GM12878 (cell line): ENCODE measurements around the gene ZNF280A. TPM values are rescaled to one million over a fixed set of nuclear protein-coding genes. Genes with fewer than 3 reads are reported as not detected.

Experiments
- ATAC-seq: fragments of 200-7000 bp; cut with Tn5 transposase; 3 replicates; pipeline ENCODE4 v1.9.1; 2020; ENCODE audit warnings: mild to moderate bottlenecking, moderate library complexity
- BruUV-seq: library from RNA; stranded (reverse); fragments of 400-500 nt; replicated peaks from 2 replicates; lab custom pipeline; 2021; lab: Mats Ljungman, UMichigan
- CTCF ChIA-PET: fragments of 300-600 bp; sonication (Branson Sonifier 250); formaldehyde crosslinking; extraction: SDS; loops from one replicate; lab custom pipeline; 2021; ENCODE audit warnings: inconsistent platforms; lab: Yijun Ruan, JAX
- POLR2A ChIA-PET: fragments of 350-600 bp; formaldehyde crosslinking; extraction: SDS; loops from one replicate; lab custom pipeline; 2021; ENCODE audit warnings: inconsistent platforms; lab: Charles Lee
- RAD21 ChIA-PET: fragments of 300-600 bp; sonication (Branson Sonifier 250); formaldehyde crosslinking; loops from one replicate; lab custom pipeline; 2023; ENCODE audit warnings: antibody characterized with exemption; ENCODE audit not compliant: unreplicated experiment; lab: Charles Lee
- SMC1A ChIA-PET: fragments of 300-600 bp; sonication (Branson Sonifier 250); formaldehyde crosslinking; loops from one replicate; lab custom pipeline; 2023; ENCODE audit not compliant: unreplicated experiment, uncharacterized antibody; lab: Charles Lee
- DNase-seq: peaks from one replicate; pipeline ENCODE4 v3.0.0-alpha.2; 2011; ENCODE audit warnings: low read depth, low spot score
- FAIRE-seq: peaks from 3 replicates; lab custom pipeline; 2011; peaks lifted over from hg19 to GRCh38; lab: Jason Lieb, UNC
- H2AFZ ChIP-seq: 2 replicates; pipeline ENCODE4 v1.6.0; 2011; ENCODE audit warnings: low read depth, low read length, control low read depth; ENCODE audit not compliant: control insufficient read depth
- H3K27ac ChIP-seq: 2 replicates; pipeline ENCODE4 v1.5.1; 2011; ENCODE audit warnings: control low read depth; ENCODE audit not compliant: control insufficient read depth, insufficient read depth
- H3K27me3 ChIP-seq, 2 experiments: replicated peaks in 1 of 2; 2 replicates each; pipeline versions ENCODE4 v1.6.0 to v1.6.1; 2011; ENCODE audit warnings: low read length in 1 of 2; ENCODE audit not compliant: control insufficient read depth in 2 of 2, insufficient read depth in 2 of 2
- H3K36me3 ChIP-seq, 2 experiments: 2 replicates each; pipeline ENCODE4 v1.5.1; 2011; ENCODE audit warnings: low read length in 1 of 2; ENCODE audit not compliant: control insufficient read depth in 2 of 2, insufficient read depth in 2 of 2
- H3K4me1 ChIP-seq: 2 replicates; pipeline ENCODE4 v1.6.1; 2011; ENCODE audit warnings: mild to moderate bottlenecking, low read length, moderate library complexity, mixed read lengths; ENCODE audit not compliant: control insufficient read depth, insufficient read depth
- H3K4me2 ChIP-seq: 2 replicates; pipeline ENCODE4 v1.6.0; 2011; ENCODE audit warnings: control low read depth; ENCODE audit not compliant: control insufficient read depth, insufficient read depth
- H3K4me3 ChIP-seq: fragments of 200-600 bp; sonication (generic); 2 replicates; pipeline ENCODE4 v1.5.1; 2016
- H3K79me2 ChIP-seq: 2 replicates; pipeline ENCODE4 v1.6.0; 2011; ENCODE audit warnings: low read length; ENCODE audit not compliant: control insufficient read depth, insufficient read depth
- H3K9ac ChIP-seq: 2 replicates; pipeline ENCODE4 v1.8.0; 2011; ENCODE audit warnings: low read length, control low read depth, mixed read lengths; ENCODE audit not compliant: control insufficient read depth, insufficient read depth
- H3K9me3 ChIP-seq: replicated peaks from 3 replicates; pipeline ENCODE4 v1.5.1; 2011; ENCODE audit warnings: mild to moderate bottlenecking, low read length; ENCODE audit not compliant: control insufficient read depth, insufficient read depth
- H4K20me1 ChIP-seq: 2 replicates; pipeline ENCODE4 v1.6.0; 2011; ENCODE audit not compliant: control insufficient read depth, insufficient read depth
- GABPA ChIP-seq: IDR thresholded peaks from 2 replicates; pipeline ENCODE4 v1.6.1; 2014; ENCODE audit warnings: antibody characterized with exemption, low read depth, mild to moderate bottlenecking, inconsistent platforms
- NFYB ChIP-seq: IDR thresholded peaks from 2 replicates; pipeline ENCODE4 v1.6.1; 2011; ENCODE audit warnings: low read depth, mild to moderate bottlenecking, low read length, improper control_type of control experiment, moderate library complexity; ENCODE audit not compliant: insufficient read depth
- NKRF ChIP-seq: fragments of 450-650 bp; conservative IDR thresholded peaks from 2 replicates; pipeline ENCODE4 v1.6.1; 2017; ENCODE audit warnings: mild to moderate bottlenecking, moderate library complexity
- WGBS: methylation state at CpG from one replicate; pipeline ENCODE4 v1.1.6; 2016; ENCODE audit warnings: low lambda C conversion rate; ENCODE audit not compliant: insufficient replicate concordance, insufficient coverage; ENCODE audit errors: missing lambda C conversion rate; 5-methylcytosine and 5-hydroxymethylcytosine counted together
- in situ Hi-C: fragments of 300-500 bp; cut with MboI; formaldehyde crosslinking; loops from 9 replicates; pipeline ENCODE4 v1.14.3; 2018; ENCODE audit warnings: mixed read lengths
- intact Hi-C: fragments of 100-400 bp; cut with micrococcal nuclease; formaldehyde crosslinking; loops from one replicate; pipeline ENCODE4 v1.14.2; 2022; ENCODE audit not compliant: unreplicated experiment
- polyA plus RNA-seq, 11 experiments: library from polyadenylated mRNA; depleted of rRNA in 4 of 11; unstranded in 6 of 11; stranded (reverse) in 5 of 11; fragments of >200 nt; fragmentation: Nextera tagmentation in 4 of 11; fragmentation: Illumina TruSeq in 1 of 11; extraction: Ambion mirVana in 4 of 11; extraction: Trizol in 1 of 11; gene quantifications; 1 replicate in 1 of 11; 2 replicates in 10 of 11; pipeline versions ENCODE4 v1.2.1 to v1.2.3, GENCODE V29; 2011 to 2016; ENCODE audit warnings: inconsistent platforms in 2 of 11, missing spikeins in 2 of 11, low read depth in 1 of 11
- total RNA-seq, 4 experiments: library from RNA; depleted of rRNA in 3 of 4; stranded (reverse); fragments of >200 nt in 3 of 4; fragmentation: Illumina TruSeq in 1 of 4; extraction: Trizol in 1 of 4; gene quantifications; 2 replicates each; pipeline versions ENCODE4 v1.2.1 to v1.2.3, GENCODE V29; 2013 to 2021

The ZNF280A gene
- total and polyA plus RNA-seq, 10 of the 15 experiments (the other 5 are each of a cell fraction or from before 2014, with no cell fraction given), result 0.03 to 0.06 TPM; not detected in 8

GRCh38 chr22:22508274-22509176 lies 11.5 kb downstream of the ZNF280A start, which contains the start of gene ZNF280B (continued):
- TF ChIP-seq NKRF, result peak; percentile 49; the same call in 1 of the 2 replicates
- peak; percentile 51; the same call in 1 of the 2 replicates for TF ChIP-seq NFYB

GRCh38 chr22:22507743-22508273 lies 12.3 kb downstream of the ZNF280A start:
- SMC1A ChIA-PET, result interaction anchor here (0.7 to 1.6 kb wide), 2 partner anchors 45 to 76 kb away, joined by 3 to 5 read pairs; no protein-coding TSS in a partner anchor
- intact Hi-C loops, result loop anchor here (1.0 kb wide), 1 partner anchor 51 kb away; the partner anchor contains the start of gene PRAME
- peak overlapping the region; percentile 77 for H3K4me3 ChIP-seq

More at GRCh38 chr22:22507743-22508273, 12.3 kb downstream of the ZNF280A start:
- no peaks in the 10 kb centered on the region for H3K36me3 ChIP-seq
- no peak for TF ChIP-seq GABPA
- TF ChIP-seq, all 136 proteins: peak for 0
- Histone ChIP-seq H3K27me3 (no peaks in the 10 kb centered on the region), H4K20me1 (no peaks in the 10 kb centered on the region), H3K9me3 (no peaks in the 10 kb centered on the region), H3K4me2 (peak overlapping the region; percentile 50), H3K27ac (no peak overlapping the region), H3K79me2 (no peaks in the 10 kb centered on the region; the same call in 1 of the 2 replicates), H3K4me1 (no peaks in the 10 kb centered on the region), H2AFZ (peak overlapping the region; percentile 8), H3K9ac (peak overlapping the region; percentile 60; the same call in 1 of the 2 replicates)
- FAIRE-seq (no peak), DNase-seq (no peak), ATAC-seq (peak; percentile 21; the same call in 2 of the 3 replicates)
- in situ Hi-C loops, result no loop called here
- no TSS peak for BruUV-seq
- RAD21 ChIA-PET, result no interaction called here
- 68% methylated on average over 13 of the region's 13 CpGs for WGBS
- CTCF ChIA-PET, result interaction anchor here (0.9 to 2.1 kb wide), 2 partner anchors 44 to 178 kb away, joined by 4 to 5 read pairs; no protein-coding TSS in a partner anchor
- POLR2A ChIA-PET, result interaction anchor here (0.6 kb wide), 1 partner anchor 9 kb away, joined by 7 read pairs; no protein-coding TSS in a partner anchor
